Left ventricle myocardium inferior (tissue), 1 donor: Measurements from ENCODE around the gene TMTC1. TPM values are rescaled to one million over a fixed set of nuclear protein-coding genes. Genes with fewer than 3 reads are reported as not detected.
"Not testable (repeated sequence)": the region's sequence is repeated elsewhere in the genome, so short reads cannot be mapped to it uniquely, and the experiment has no call there.

Experiments
- DNase-seq: peaks from one replicate; pipeline ENCODE4 v3.0.0-alpha.2; 2020
- H3K27ac ChIP-seq: fragments of 200-600 bp; replicated peaks from 2 replicates; pipeline ENCODE4 v1.8.0; 2021
- H3K27me3 ChIP-seq: fragments of 200-600 bp; 2 replicates; pipeline ENCODE4 v1.8.0; 2021; ENCODE audit warnings: low read depth
- H3K36me3 ChIP-seq: fragments of 200-600 bp; 2 replicates; pipeline ENCODE4 v1.8.0; 2021
- H3K4me1 ChIP-seq: fragments of 200-600 bp; 2 replicates; pipeline ENCODE4 v1.8.0; 2021
- H3K4me3 ChIP-seq: fragments of 200-600 bp; 2 replicates; pipeline ENCODE4 v1.8.0; 2021; ENCODE audit warnings: mild to moderate bottlenecking, moderate library complexity
- H3K9me3 ChIP-seq: fragments of 200-600 bp; replicated peaks from 2 replicates; pipeline ENCODE4 v1.8.0; 2021
- intact Hi-C: fragments of 100-400 bp; cut with micrococcal nuclease; formaldehyde crosslinking; loops from one replicate; pipeline ENCODE4 v1.11.0; 2022
- long read RNA-seq: library from polyadenylated mRNA; unstranded; transcript quantifications from one replicate; pipeline ENCODE4 v2.0.0, GENCODE V29; 2021
- total RNA-seq: library from RNA; stranded (reverse); fragmentation: NEBNext Ultra II Directional; extraction: Animal tissue kit (Norgen Biotek cat#: 25700); gene quantifications from one replicate; pipeline ENCODE4 v1.2.1, GENCODE V29; 2021
- TF ChIP-seq, protein P1 (sequence below): fragments of 200-600 bp; IDR thresholded peaks from 2 replicates; pipeline ENCODE4 v1.8.0; 2021; ENCODE audit warnings: antibody characterized with exemption, mild to moderate bottlenecking, borderline replicate concordance
- donor health status: DM: no; HTN: yes; CAD: no; lungs with severe emphysema.

Gene TMTC1
- 38.4 TPM for total RNA-seq
- long read RNA-seq, full-length matches to known transcripts, result 41 of 63 reads
- long read RNA-seq, partial matches to known transcripts, result 2 of 63 reads
- long read RNA-seq, other reads (novel, unspliced or antisense), result 20 of 63 reads

DNA sequence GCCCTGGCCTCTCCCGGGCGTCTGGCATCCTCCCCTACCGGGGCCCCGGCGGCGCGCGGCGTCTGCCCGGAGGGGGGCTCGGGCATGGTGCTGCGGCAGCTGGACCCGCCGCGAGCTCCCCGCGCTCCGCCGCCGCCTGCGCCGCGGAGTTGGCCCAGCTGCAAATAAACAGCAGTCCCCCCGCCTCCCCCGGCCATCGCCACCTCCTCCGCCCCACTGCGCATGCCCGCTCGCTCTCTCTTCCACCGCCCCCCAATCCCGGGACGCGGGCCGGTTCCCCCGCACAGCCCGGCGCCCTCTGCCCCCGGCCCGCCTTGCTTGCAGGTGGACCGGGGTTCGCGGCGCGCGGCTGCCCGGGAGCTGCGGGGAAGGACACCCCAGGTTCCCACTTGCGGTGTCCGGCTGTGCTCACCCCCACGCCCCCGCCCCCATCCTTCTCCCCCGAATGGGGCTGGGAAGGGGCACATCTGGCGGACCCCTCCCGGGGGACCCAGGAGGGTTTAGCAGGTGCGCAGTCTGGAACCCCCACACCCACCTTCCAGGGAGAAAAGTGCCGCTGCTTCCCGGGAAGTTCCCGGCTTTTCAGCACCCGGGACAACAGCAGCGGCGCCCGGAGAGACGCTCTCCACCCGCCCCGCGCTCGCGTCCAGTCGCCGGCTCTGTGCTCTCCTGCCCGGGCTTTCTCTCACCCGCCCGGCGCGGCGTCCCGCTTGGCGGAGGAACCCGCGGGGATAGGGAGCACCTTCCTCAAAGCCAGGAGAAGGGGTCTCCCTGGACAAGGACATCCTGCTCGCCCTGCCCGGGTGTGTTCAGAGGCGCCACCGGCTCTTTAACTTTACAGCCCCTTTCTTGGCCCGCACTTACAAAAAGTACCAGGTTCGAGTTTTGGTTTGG is at the start of gene TMTC1:
TMTC1 (minus strand) TSS at position 170 of the 894 bp plus-strand sequence. CDS start 191 bp downstream, outside the sequence.
- Histone ChIP-seq H3K4me1 (peaks cover 50% of the 10 kb centered on the region), H3K27ac (peak within 1 kb of the TSS; percentile 94), H3K4me3 (peak within 1 kb of the TSS; percentile 94), H3K36me3 (peaks cover 8% of the 10 kb centered on the region), H3K27me3 (no peaks in the 10 kb centered on the region), H3K9me3 (peaks cover 9% of the 10 kb centered on the region)
- TF ChIP-seq, protein P1, sequence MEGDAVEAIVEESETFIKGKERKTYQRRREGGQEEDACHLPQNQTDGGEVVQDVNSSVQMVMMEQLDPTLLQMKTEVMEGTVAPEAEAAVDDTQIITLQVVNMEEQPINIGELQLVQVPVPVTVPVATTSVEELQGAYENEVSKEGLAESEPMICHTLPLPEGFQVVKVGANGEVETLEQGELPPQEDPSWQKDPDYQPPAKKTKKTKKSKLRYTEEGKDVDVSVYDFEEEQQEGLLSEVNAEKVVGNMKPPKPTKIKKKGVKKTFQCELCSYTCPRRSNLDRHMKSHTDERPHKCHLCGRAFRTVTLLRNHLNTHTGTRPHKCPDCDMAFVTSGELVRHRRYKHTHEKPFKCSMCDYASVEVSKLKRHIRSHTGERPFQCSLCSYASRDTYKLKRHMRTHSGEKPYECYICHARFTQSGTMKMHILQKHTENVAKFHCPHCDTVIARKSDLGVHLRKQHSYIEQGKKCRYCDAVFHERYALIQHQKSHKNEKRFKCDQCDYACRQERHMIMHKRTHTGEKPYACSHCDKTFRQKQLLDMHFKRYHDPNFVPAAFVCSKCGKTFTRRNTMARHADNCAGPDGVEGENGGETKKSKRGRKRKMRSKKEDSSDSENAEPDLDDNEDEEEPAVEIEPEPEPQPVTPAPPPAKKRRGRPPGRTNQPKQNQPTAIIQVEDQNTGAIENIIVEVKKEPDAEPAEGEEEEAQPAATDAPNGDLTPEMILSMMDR, result no peak
- intact Hi-C loops, result no loop called here
- DNase-seq, result peak; percentile 90

DNA sequence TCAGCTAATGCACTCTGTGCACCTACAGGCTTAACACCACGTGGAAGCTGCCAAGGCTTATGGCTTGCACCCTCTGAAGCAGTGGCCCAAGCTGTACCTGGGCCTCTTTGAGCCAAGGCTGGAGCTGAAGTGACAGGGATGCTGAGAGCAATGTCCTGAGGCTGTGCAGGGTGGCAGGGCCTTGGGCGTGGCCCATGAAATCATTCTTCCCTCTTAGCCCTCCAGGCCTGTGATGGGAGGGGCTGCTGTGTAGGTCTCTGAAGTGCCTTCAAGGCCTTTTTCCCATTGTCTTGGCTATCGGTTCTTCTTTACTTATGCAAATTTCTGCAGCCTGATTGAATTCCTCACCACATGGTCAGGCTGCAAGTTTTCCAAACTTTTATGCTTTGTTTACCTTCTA is 47.4 kb upstream of the TMTC1 start:
- Histone ChIP-seq H3K27ac (no peak overlapping the region), H3K36me3 (no peaks in the 10 kb centered on the region), H3K4me3 (no peak overlapping the region), H3K4me1 (no peaks in the 10 kb centered on the region), H3K9me3 (peaks cover 43% of the 10 kb centered on the region), H3K27me3 (no peaks in the 10 kb centered on the region)
- TF ChIP-seq, protein P1, result no peak
- intact Hi-C loops, result no loop called here
- DNase-seq, result no peak

DNA sequence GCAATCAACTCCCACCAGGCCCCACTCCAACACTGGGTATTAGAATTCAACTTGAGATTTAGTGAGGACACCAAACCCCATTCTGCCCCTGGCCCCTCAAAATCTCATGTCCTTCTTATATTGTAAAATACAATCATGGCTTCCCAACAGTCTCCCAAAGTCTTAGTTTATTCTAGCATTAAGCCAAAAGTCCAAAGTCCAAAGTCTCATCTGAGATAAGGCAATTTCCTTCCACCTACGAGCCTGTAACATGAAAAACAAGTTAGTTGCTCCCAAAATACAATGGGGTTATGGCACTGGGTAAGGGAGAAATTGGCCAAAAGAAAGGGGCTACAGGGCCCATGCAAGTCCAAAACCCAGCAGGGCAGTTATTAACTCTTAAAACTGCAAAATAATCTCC is 46.6 kb upstream of the TMTC1 start:
- peaks cover 35% of the 10 kb centered on the region for H3K9me3 ChIP-seq
- no peak overlapping the region for H3K27ac ChIP-seq
- H3K4me1 ChIP-seq, result no peaks in the 10 kb centered on the region
- TF ChIP-seq, protein P1, result no peak
- H3K27me3 ChIP-seq, result no peaks in the 10 kb centered on the region
- intact Hi-C loops, result no loop called here
- no peak overlapping the region for H3K4me3 ChIP-seq
- DNase-seq, result no peak
- H3K36me3 ChIP-seq, result no peaks in the 10 kb centered on the region

DNA sequence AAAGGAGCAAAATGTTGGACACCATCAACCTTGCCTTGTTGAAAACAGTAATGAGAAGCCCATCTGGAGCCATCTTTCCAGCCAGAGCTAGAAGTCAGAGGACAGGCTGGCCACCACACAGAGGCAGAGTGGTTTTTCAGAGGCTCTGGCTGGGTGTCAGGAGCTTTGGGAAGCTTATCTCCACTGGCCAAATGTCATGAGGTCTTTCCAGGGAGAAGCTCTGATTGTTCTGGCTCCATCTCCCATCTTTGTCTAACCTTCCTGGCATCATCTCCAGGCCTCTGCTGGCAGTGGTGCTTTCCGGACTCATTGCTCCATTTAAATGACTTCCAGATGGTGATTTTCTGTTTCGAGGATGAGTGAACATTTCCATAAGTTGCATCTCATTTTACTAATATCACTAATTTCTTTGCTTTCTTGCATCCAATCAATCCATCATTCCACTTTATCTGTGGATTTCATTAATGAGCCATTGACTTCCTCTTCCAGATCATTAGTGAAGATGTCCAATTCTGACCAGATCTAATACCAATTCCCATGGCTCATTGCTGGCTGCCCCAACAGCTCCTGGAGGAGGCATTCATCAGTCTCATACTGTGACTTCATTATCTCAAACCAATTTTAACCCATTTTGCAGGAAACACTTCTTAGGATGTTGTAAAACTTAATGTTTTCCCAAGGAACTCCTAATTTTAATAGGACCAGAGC is 35.3 kb upstream of the TMTC1 start:
- Histone ChIP-seq H3K27ac (no peak overlapping the region), H3K36me3 (no peaks in the 10 kb centered on the region), H3K9me3 (peaks cover 4% of the 10 kb centered on the region), H3K4me3 (no peak overlapping the region), H3K4me1 (peaks cover 7% of the 10 kb centered on the region), H3K27me3 (no peaks in the 10 kb centered on the region)
- TF ChIP-seq, protein P1, result no peak
- peak; percentile 61 for DNase-seq
- intact Hi-C loops, result no loop called here

DNA sequence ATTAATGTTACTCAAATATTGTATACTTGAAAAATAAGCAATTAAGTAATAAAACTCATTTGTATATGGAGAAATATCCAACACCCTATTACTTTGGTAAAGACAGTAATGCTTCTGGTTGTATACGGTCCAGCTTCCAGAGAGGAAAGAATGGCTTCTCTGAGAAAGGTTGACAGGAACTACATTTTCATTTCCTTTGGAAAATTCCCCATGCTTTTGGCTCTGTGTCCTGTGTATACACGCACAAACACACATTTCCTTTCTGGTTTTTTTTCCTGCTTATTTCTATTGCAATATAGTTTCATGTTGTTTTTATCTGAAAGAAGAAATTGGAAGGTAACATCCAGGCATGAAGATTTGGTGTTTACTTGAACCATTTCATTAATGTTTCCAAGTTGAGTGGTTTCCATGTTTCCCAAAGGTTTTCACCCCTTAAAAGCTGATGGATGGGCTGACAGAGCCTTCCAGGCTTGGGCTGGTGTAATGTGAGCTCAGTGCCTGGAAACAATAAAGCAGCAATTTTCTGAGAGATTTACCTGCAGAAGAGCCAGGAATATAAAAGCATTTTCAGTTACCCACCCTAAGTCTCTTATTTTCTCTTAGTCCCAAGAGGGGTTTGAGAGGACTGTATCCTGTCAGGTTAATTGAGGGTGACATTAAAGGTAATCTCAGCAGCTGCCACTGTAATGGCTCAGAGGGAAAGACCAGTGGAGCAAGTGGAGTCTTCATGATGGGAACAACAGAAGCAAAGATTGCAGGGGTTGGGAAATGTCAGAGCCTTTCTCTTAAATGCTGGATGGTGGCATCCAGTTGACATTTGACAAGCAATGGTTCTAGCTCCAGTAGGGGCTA is 33.4 kb upstream of the TMTC1 start:
- H3K27me3 ChIP-seq, result no peaks in the 10 kb centered on the region

DNA sequence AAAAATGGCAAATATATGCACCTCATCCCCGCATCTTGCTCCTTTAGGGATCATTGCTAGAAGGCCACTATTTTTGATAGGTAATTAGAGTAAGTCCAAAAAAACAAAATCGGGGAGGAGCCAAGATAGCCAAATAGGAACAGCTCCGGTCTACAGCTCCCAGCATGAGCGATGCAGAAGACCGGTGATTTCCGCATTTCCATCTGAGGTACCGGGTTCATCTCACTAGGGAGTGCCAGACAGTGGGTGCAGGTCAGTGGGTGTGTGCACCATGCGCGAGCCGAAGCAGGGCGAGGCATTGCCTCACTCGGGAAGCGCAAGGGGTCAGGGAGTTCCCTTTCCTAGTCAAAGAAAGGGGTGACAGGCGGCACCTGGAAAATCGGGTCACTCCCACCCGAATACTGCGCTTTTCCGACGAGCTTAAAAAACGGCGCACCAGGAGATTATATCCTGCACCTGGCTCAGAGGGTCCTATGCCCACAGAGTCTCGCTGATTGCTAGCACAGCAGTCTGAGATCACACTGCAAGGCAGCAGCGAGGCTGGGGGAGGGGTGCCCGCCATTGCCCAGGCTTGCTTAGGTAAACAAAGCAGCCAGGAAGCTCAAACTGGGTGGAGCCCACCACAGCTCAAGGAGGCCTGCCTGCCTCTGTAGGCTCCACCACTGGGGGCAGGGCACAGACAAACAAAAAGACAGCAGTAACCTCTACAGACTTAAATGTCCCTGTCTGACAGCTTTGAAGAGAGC is 26.0 kb upstream of the TMTC1 start:
- H3K4me1 ChIP-seq, H3K27me3 ChIP-seq, H3K36me3 ChIP-seq, intact Hi-C loops, H3K27ac ChIP-seq, H3K4me3 ChIP-seq, H3K9me3 ChIP-seq, DNase-seq: not testable (repeated sequence)

More for the DNA sequence above, 33.4 kb upstream of the TMTC1 start:
- H3K9me3 ChIP-seq, result peaks cover 4% of the 10 kb centered on the region
- no peak overlapping the region for H3K4me3 ChIP-seq
- intact Hi-C loops, result no loop called here
- H3K36me3 ChIP-seq, result no peaks in the 10 kb centered on the region
- H3K4me1 ChIP-seq, result peaks cover 7% of the 10 kb centered on the region
- TF ChIP-seq, protein P1, result no peak
- no peak overlapping the region for H3K27ac ChIP-seq
- DNase-seq, result no peak
